H1 (cell line): ENCODE data around the gene CH25H. TPM values are rescaled to one million over a fixed set of nuclear protein-coding genes. Genes with fewer than 3 reads are reported as not detected.
"Not testable (repeated sequence)": the region's sequence is repeated elsewhere in the genome, so short reads cannot be mapped to it uniquely, and the experiment has no call there.

Experiments
- CTCF ChIA-PET: fragments of 300-600 bp; sonication (Branson Sonifier 250); formaldehyde crosslinking; loops from one replicate; lab custom pipeline; 2021; ENCODE audit not compliant: partially characterized antibody; lab: Charles Lee
- POLR2A ChIA-PET: fragments of 300-600 bp; sonication (Branson Sonifier 250); formaldehyde crosslinking; loops from one replicate; lab custom pipeline; 2021; ENCODE audit warnings: inconsistent platforms; ENCODE audit not compliant: partially characterized antibody; lab: Charles Lee
- DNase-seq, 2 experiments: peaks; one replicate each; pipeline versions ENCODE4 v3.0.0 to v3.0.0-alpha.2; 2010 to 2022; ENCODE audit warnings: low spot score in 2 of 2, low read depth in 1 of 2, mixed read lengths in 1 of 2
- FAIRE-seq: peaks from 2 replicates; lab custom pipeline; 2011; peaks lifted over from hg19 to GRCh38; lab: Jason Lieb, UNC
- H2AFZ ChIP-seq: 2 replicates; pipeline ENCODE4 v1.8.1; 2012; ENCODE audit warnings: low read length, inconsistent platforms
- H2AK5ac ChIP-seq: 2 replicates; pipeline ENCODE4 v1.6.1; 2013; ENCODE audit warnings: low read depth, low read length
- H2BK120ac ChIP-seq: replicated peaks from 2 replicates; pipeline ENCODE3; 2013; ENCODE audit warnings: low read depth, low read length, inconsistent platforms
- H2BK12ac ChIP-seq: 2 replicates; pipeline ENCODE4 v1.6.1; 2013; ENCODE audit warnings: low read depth, low read length
- H2BK15ac ChIP-seq: 2 replicates; pipeline ENCODE4 v1.6.1; 2013; ENCODE audit warnings: low read length
- H2BK20ac ChIP-seq: 2 replicates; pipeline ENCODE4 v1.6.1; 2013; ENCODE audit warnings: low read length
- H2BK5ac ChIP-seq: 2 replicates; pipeline ENCODE4 v1.6.1; 2013; ENCODE audit warnings: low read depth, low read length
- H3K14ac ChIP-seq: 2 replicates; pipeline ENCODE4 v1.6.1; 2013; ENCODE audit warnings: inconsistent platforms; ENCODE audit not compliant: insufficient read length
- H3K18ac ChIP-seq: 2 replicates; pipeline ENCODE4 v1.6.1; 2013; ENCODE audit warnings: low read length; ENCODE audit errors: extremely low read depth
- H3K23ac ChIP-seq: 2 replicates; pipeline ENCODE4 v1.6.1; 2013; ENCODE audit warnings: inconsistent platforms; ENCODE audit not compliant: insufficient read length
- H3K23me2 ChIP-seq: 2 replicates; pipeline ENCODE4 v1.6.1; 2013; ENCODE audit warnings: low read depth, low read length
- H3K27ac ChIP-seq: 2 replicates; pipeline ENCODE4 v1.6.1; 2011; ENCODE audit warnings: low read depth, low read length, inconsistent platforms
- H3K27me3 ChIP-seq, 4 experiments: replicated peaks in 1 of 4; 1 replicate in 1 of 4; 2 replicates in 3 of 4; pipeline versions ENCODE4 v1.6.1 to v1.8.1; 2011 to 2013; ENCODE audit warnings: low read length in 3 of 4, mild to moderate bottlenecking in 3 of 4, inconsistent platforms in 2 of 4, mixed read lengths in 2 of 4, moderate library complexity in 1 of 4; ENCODE audit not compliant: control insufficient read depth in 3 of 4, insufficient read depth in 3 of 4; ENCODE audit errors: extremely low read depth in 1 of 4
- H3K36me3 ChIP-seq, 4 experiments: 2 replicates each; pipeline versions ENCODE4 v1.6.1 to v1.8.1; 2011 to 2013; ENCODE audit warnings: mild to moderate bottlenecking in 4 of 4, low read length in 3 of 4, moderate library complexity in 2 of 4, control low read depth in 1 of 4, inconsistent platforms in 1 of 4; ENCODE audit not compliant: insufficient read depth in 4 of 4, control insufficient read depth in 2 of 4
- H3K4ac ChIP-seq: replicated peaks from 2 replicates; pipeline ENCODE3; 2013; ENCODE audit warnings: low read length, low read depth, mixed read lengths, inconsistent platforms; ENCODE audit not compliant: insufficient read length
- H3K4me1 ChIP-seq, 4 experiments: replicated peaks in 1 of 4; 1 replicate in 1 of 4; 2 replicates in 3 of 4; pipeline versions ENCODE4 v1.6.1 to v1.8.1; 2011 to 2013; ENCODE audit warnings: low read length in 3 of 4, inconsistent platforms in 2 of 4, mixed read lengths in 1 of 4; ENCODE audit not compliant: insufficient read depth in 4 of 4, control insufficient read depth in 3 of 4
- H3K4me2 ChIP-seq, 2 experiments: 2 replicates each; pipeline versions ENCODE4 v1.6.1 to v1.8.1; 2011 to 2013; ENCODE audit warnings: low read depth in 2 of 2, low read length in 2 of 2, control low read depth in 1 of 2, inconsistent platforms in 1 of 2, mild to moderate bottlenecking in 1 of 2; ENCODE audit not compliant: insufficient read depth in 1 of 2
- H3K4me3 ChIP-seq, 4 experiments: fragments of 200-600, 300-600 bp in 1 of 4; sonication (generic), shearing (Covaris generic), sonication (Bioruptor Twin) in 1 of 4; 2 replicates each; pipeline versions ENCODE4 v1.5.1 to v1.8.1; 2011 to 2016; ENCODE audit warnings: low read length in 4 of 4, low read depth in 3 of 4, control low read depth in 2 of 4, inconsistent platforms in 2 of 4, mild to moderate bottlenecking in 2 of 4, mixed read lengths in 1 of 4, moderate library complexity in 1 of 4; ENCODE audit not compliant: insufficient read depth in 2 of 4; ENCODE audit errors: extremely low read depth in 1 of 4
- H3K56ac ChIP-seq: replicated peaks from 2 replicates; pipeline ENCODE3; 2013; ENCODE audit warnings: low read depth, mild to moderate bottlenecking, mixed read lengths, low read length, inconsistent platforms; ENCODE audit not compliant: insufficient read length
- H3K79me1 ChIP-seq: 2 replicates; pipeline ENCODE4 v1.6.1; 2013; ENCODE audit warnings: low read depth, low read length, control low read depth
- H3K79me2 ChIP-seq, 2 experiments: 2 replicates each; pipeline versions ENCODE4 v1.6.1 to v1.8.1; 2012 to 2013; ENCODE audit warnings: low read length in 2 of 2, mild to moderate bottlenecking in 2 of 2, inconsistent platforms in 1 of 2; ENCODE audit not compliant: insufficient read depth in 2 of 2, control insufficient read depth in 1 of 2
- H3K9ac ChIP-seq, 4 experiments: replicated peaks in 1 of 4; 1 replicate in 1 of 4; 2 replicates in 3 of 4; pipeline versions ENCODE4 v1.6.1 to v1.8.1; 2011 to 2013; ENCODE audit warnings: low read depth in 3 of 4, low read length in 3 of 4, control low read depth in 2 of 4, mild to moderate bottlenecking in 2 of 4, moderate library complexity in 2 of 4, inconsistent platforms in 1 of 4; ENCODE audit errors: extremely low read depth in 1 of 4
- H3K9me3 ChIP-seq, 2 experiments: 2 replicates each; pipeline versions ENCODE4 v1.6.1 to v1.8.1; 2012 to 2013; ENCODE audit warnings: mild to moderate bottlenecking in 2 of 2, moderate library complexity in 2 of 2, control low read depth in 1 of 2, inconsistent platforms in 1 of 2, low read depth in 1 of 2, low read length in 1 of 2, mixed read lengths in 1 of 2; ENCODE audit not compliant: insufficient read depth in 2 of 2
- H4K20me1 ChIP-seq, 2 experiments: replicated peaks in 1 of 2; 2 replicates each; pipeline versions ENCODE3 to v1.8.1; 2011 to 2013; ENCODE audit warnings: inconsistent platforms in 2 of 2, low read length in 2 of 2, mild to moderate bottlenecking in 1 of 2; ENCODE audit not compliant: insufficient read depth in 2 of 2, control insufficient read depth in 1 of 2
- H4K5ac ChIP-seq: 2 replicates; pipeline ENCODE4 v1.6.1; 2013; ENCODE audit warnings: low read length, low read depth, mixed read lengths, inconsistent platforms; ENCODE audit not compliant: insufficient read length
- H4K8ac ChIP-seq: 2 replicates; pipeline ENCODE4 v1.8.0; 2013; ENCODE audit warnings: mild to moderate bottlenecking, moderate library complexity, low read length, inconsistent platforms; ENCODE audit not compliant: insufficient read depth; ENCODE audit errors: extremely low read depth
- H4K91ac ChIP-seq: replicated peaks from 2 replicates; pipeline ENCODE3; 2013; ENCODE audit warnings: low read length, mixed read lengths, inconsistent platforms; ENCODE audit not compliant: insufficient read length
- WGBS, 2 experiments: shearing (Covaris generic) in 1 of 2; methylation state at CpG; one replicate each; pipeline versions ENCODE4 v1.1.6 to v1.1.7; 2013 to 2015; ENCODE audit warnings: low lambda C conversion rate in 2 of 2, mixed read lengths in 2 of 2, inconsistent platforms in 1 of 2, low coverage in 1 of 2, missing lambda C conversion rate in 1 of 2; ENCODE audit not compliant: insufficient replicate concordance in 2 of 2, insufficient coverage in 1 of 2, insufficient read length in 1 of 2; ENCODE audit errors: extremely low coverage in 1 of 2, missing lambda C conversion rate in 1 of 2; 5-methylcytosine and 5-hydroxymethylcytosine counted together
- polyA plus RNA-seq, 7 experiments: library from polyadenylated mRNA; depleted of rRNA in 3 of 7; stranded (reverse) in 5 of 7; unstranded in 2 of 7; fragments of >200 nt in 5 of 7; fragments of 200-250 nt in 2 of 7; gene quantifications; 1 replicate in 5 of 7; 2 replicates in 1 of 7; 4 replicates in 1 of 7; pipeline versions ENCODE4 v1.2.1 to v1.2.3, GENCODE V29; 2011 to 2013; ENCODE audit warnings: missing spikeins in 2 of 7, mixed read lengths in 2 of 7
- total RNA-seq: library from RNA; stranded (reverse); fragmentation: NEBNext Ultra II Directional; extraction: Animal tissue kit (Norgen Biotek cat#: 25700); gene quantifications from 2 replicates; pipeline ENCODE4 v1.2.1, GENCODE V29; 2021

Gene CH25H
- total and polyA plus RNA-seq, 2 of the 8 experiments (the other 6 are each of a cell fraction or from before 2014, with no cell fraction given): 0.56 to 1.3 TPM

- H4K20me1 ChIP-seq, H2AFZ ChIP-seq, H4K5ac ChIP-seq, POLR2A ChIA-PET, FAIRE-seq, H2BK5ac ChIP-seq, H3K9me3 ChIP-seq, H3K79me2 ChIP-seq, H3K4me3 ChIP-seq, H2AK5ac ChIP-seq, H3K14ac ChIP-seq, H4K8ac ChIP-seq, H3K27ac ChIP-seq, H2BK120ac ChIP-seq, H3K4me2 ChIP-seq, H2BK12ac ChIP-seq, H3K23me2 ChIP-seq, DNase-seq, H2BK15ac ChIP-seq, H3K27me3 ChIP-seq, H3K9ac ChIP-seq, H3K4ac ChIP-seq, H3K18ac ChIP-seq, H3K36me3 ChIP-seq, H3K4me1 ChIP-seq, H2BK20ac ChIP-seq, H4K91ac ChIP-seq, H3K79me1 ChIP-seq, H3K56ac ChIP-seq, H3K23ac ChIP-seq: not testable (repeated sequence)
- WGBS, 2 experiments: 94% methylated on average over 9 of the region's 9 CpGs; no CpG with 5 or more reads in 1 of the 2 experiments
- CTCF ChIA-PET: interaction anchor here (1.1 to 2.1 kb wide), 3 partner anchors 49 to 234 kb away, joined by 3 to 4 read pairs (median 3); no protein-coding TSS in a partner anchor
Measured at GRCh38 chr10:89168354-89168900, 38.7 kb downstream of the CH25H start.
